ENCODE results near the gene ADARB1. TPM values are rescaled to one million over a fixed set of nuclear protein-coding genes. Genes with fewer than 3 reads are reported as not detected.
"Not testable (repeated sequence)": the region's sequence is repeated elsewhere in the genome, so short reads cannot be mapped to it uniquely, and the experiment has no call there.

ADARB1 gene
- total RNA-seq, 1 experiment from 2014 or later = 5.0 TPM

DNA sequence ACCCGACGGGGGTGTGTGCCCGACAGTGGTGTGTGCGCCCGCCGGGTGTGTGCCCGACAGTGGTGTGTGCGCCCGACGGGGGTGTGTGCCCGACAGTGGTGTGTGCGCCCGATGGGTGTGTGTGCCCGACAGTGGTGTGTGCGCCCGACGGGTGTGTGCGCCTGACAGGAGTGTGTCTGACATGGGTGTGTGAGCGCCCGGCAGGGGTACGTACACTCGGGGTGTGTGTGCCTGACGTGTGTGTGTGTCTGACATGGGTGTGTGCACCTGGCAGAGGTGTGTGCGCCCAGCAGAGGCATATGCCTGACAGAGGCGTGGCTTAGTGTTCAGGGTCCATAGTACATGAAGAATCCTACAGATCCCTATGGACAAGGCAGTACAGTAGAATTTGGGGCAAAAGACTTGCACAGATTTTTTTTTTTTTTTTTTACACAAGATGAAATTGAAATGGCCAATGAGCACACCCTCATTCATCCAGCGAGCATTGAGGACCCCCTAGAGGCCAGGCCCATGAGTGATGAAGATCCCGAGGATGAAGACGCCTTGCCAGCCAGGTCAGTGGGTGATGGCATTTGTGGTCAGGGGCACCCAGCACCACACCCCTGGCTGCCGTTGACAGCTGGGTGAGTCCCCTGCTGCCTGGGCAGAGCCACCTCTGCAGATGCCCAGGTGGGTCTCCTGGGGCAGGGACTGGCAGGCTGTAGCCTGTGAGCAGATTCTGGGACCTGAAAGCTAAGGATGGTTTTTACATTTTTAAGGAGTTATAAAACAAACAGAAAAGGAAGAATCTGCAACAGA, 60.1 kb downstream of the ADARB1 start:
- no peak for DNase-seq (ENCODE audit: low read depth)

DNA sequence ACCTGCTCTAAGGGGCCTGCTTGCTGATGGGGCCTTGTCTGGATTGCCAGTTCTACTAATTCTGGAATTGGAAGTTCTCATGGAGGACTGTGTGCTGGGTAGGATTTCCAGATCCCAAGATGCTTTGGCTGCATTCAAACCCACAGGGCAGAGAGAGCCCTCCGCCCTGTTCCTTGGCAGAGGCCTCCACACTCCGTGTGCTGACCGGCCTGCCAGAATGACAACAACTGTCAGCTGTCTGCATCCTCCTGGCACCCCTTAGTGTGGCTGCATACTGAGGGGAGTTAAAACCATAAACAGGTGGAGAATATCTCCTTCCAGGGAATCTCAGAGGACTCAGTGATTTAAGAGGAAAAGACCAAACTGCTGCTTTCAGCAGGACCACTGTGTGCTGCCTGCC, 60.7 kb downstream of the ADARB1 start:
- no peak for DNase-seq (ENCODE audit: low read depth)

DNA sequence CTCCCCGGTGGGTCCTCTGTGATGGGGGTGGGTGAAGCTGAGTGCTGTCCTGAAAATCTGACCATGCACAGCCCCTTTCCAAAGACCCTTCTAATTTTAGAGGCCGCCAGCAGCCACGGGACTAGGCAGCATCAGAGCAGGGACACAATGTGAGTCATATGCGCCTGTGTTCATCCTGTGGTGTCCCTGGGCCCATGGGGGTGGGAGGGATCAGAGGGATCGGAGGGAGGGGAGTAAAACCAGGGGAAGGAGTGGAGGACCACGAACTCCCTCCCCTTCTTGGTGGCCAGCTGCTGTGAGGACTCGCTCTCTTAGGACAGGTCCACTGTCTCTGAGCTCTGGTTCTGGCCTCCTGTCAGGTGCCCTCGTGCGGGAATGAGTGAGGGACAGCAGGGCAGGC, 61.5 kb downstream of the ADARB1 start:
- peak; percentile 46 for DNase-seq (ENCODE audit: low read depth)

DNA sequence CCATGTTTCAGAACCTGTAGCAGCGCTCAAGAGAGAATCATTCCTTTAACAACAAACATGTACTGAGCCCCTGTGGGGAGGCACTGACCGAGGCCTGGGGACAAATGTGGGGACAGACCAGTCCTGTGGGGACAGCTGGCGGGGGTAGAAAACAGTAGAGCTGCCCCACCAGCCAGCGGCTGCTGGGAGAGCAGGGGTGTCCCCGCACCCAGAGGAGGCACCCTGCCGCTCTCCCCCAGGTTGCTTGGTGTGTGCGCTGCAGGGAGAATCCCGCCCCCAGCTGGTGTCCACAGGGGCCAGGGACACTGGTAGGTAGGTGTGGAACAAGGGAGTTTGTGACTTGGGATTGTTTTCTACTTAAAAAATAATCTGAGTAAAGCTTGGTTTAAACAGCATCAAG, 62.1 kb downstream of the ADARB1 start:
- DNase-seq (ENCODE audit: low read depth) = no peak

- DNase-seq (ENCODE audit: low read depth) = peak; percentile 89
These were observed 62.7 kb downstream of the ADARB1 start for GRCh38 chr21:45136927-45137611.

GRCh38 chr21:45137612-45137937, 63.2 kb downstream of the ADARB1 start:
- no peak for DNase-seq (ENCODE audit: low read depth)

DNA sequence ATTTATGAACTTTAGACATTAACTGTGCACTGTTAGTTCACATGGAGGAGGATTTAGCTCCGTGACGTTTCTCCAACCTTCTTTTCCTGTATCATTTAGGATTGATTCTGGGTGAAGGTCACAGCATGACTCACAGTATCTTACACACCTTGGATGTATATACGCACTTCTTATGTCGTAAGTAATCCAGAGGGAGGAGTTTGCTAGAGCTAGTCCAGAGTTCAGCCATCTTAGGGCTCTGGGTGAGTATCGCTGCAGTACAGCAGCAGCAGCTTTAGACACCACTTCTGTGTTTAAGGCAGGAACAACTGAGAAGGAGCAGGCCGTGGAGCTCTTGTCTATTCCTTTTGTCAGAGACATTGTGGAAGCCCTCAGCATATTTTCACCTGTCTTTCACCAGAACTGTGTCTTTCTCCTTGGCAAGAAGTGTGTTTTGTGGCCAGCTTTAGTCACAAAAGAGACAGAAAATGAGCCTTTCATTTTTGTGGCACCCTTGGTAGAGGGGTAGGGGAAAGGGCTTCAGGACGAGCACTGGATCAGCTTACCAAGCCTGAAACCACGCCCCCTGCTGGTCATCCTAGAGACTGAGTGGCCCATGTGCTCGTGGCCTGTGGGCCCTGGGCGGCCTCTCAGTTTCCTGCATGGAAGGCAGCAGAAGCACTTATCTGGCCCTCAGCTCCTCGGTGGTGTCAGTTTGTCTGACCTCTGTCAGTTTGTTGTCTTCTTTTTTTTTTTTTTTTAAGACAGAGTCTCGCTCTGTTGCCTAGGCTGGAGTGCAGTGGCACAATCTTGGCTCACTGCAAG, 64.0 kb downstream of the ADARB1 start:
- DNase-seq (ENCODE audit: low read depth) = peak; percentile 65

DNA sequence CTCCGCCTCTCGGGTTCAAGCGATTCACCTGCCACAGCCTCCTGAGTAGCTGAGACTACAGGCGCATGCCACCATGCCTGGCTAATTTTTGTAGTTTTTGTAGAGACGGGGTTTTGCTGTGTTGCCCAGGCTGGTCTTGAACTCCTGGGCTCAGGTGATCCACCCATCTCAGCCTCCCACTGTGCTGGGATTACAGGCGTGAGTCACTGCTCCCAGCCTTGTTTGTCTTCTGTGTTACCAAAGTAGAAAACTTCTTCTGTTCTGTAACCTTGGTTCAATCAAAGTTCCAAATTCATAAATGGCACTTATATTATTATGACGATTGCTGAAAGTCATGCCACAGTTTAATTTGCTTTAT, 64.6 kb downstream of the ADARB1 start:
- peak; percentile 33 for DNase-seq (ENCODE audit: low read depth)

DNA sequence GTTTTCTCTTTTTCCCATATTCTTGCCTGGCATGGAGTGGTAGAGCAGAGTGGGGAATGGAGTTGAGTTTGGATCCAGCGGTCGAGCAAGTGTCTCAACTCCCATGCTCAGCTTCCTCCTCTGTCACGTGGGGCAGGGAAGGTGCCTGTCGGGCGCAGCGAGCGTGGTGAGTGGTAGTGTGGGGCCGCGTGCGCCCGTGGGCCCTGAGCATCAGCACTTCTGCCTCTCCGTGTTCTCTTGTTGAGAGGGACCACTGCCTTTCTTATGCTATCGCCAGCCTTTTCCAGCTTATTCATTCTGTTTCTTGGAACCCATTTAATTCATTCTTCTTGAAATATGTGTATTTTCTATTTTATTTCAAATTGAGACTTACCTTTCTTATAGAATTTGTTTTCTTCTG, 65.1 kb downstream of the ADARB1 start:
- no peak for DNase-seq (ENCODE audit: low read depth)

DNA sequence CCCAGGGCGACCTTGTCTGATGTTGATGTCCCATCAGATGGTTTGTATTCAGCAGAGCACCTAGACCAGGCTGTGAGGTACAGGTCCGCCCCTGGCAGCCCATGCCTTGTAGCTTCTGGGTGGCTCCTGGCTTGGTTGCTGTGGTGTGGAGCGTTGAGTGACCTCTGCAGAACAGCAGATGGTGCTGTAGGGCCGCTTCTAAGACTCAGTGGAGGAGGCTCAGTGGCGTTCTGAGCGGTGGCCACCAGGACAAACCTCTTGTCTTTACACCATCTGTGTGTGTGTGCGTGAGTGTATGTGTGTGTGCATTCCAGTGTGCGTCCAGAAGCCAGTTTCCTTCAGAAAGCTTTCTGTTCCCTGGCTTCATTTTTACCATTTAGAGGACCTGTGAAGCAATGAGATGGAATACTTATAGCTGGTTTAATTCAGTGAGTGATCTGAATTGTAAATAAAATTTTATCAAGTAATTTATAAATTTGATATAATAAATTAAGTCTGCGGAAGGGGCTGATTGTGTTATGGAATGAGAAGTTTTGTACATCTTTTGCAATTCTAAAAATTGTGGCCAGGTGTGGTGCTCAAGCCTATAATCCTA, 66.1 kb downstream of the ADARB1 start:
- peak; percentile 91 for DNase-seq (ENCODE audit: low read depth)

DNA sequence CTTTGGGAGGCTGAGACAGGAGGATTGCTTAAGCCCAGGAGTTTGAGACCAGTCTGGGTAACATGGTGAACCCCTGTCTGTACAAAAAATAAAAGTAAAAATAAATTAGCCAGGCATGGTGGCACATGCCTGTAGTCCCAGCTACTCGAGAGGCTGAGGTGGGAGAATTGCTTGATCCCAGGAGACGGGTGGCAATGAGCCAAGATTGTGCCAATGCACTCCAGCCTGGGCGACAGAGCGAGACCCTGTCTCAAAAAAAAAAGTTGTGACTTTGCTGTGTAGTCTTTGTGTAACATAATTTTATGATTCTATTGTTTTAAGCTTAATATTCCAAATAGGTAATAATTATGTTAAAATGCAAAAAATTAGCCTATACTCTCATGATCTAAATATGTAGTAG, 66.6 kb downstream of the ADARB1 start:
- not testable (repeated sequence) for DNase-seq (ENCODE audit: low read depth)

- DNase-seq (ENCODE audit: low read depth) = no peak
These were observed 67.1 kb downstream of the ADARB1 start for GRCh38 chr21:45141507-45141906.

DNA sequence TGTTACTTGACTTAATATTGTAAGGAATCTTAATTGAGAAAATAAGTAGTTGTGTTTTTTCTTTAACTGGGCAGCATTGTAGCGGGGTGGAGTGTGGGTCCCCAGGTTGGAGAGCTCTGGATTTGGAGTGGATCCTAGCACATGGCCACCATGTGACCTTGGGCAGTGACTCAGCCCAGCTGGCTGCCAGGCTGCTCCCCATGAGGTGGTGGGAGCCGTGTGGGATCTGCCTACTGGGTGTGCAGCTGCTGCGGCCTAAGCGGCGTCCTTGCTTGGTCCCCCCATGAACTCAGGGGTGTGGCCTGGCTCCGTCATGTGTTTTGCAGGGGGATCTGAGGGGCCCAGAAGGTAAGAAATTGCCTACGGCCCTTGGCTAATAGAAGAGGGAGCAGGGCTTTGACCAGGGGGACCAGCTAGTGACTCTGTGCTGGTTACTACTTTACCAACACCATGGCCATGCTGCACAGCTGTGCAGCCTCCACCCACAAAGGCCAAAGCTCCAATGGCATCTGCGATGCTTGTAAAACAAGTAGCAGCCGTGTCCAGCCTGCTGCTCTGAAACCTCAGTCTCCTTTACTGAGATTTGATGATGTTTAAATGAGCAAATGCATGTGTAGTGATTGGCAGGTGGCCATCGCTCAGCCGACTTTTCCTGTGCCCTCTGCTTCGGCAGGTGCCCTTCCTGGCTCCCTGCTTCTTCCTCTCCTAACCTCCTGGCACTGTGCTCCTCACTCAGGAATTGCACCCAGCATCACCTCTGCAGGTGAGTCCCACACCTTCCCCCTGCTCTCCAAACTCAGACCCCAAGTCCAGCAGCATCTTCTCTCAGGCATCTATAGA, 68.3 kb downstream of the ADARB1 start:
- DNase-seq (ENCODE audit: low read depth) = peak; percentile 75

- DNase-seq (ENCODE audit: low read depth) = no peak
These were observed 69.5 kb downstream of the ADARB1 start for GRCh38 chr21:45143855-45144254.

- DNase-seq (ENCODE audit: low read depth) = no peak
These were observed 70.8 kb downstream of the ADARB1 start for GRCh38 chr21:45145146-45145545.

DNA sequence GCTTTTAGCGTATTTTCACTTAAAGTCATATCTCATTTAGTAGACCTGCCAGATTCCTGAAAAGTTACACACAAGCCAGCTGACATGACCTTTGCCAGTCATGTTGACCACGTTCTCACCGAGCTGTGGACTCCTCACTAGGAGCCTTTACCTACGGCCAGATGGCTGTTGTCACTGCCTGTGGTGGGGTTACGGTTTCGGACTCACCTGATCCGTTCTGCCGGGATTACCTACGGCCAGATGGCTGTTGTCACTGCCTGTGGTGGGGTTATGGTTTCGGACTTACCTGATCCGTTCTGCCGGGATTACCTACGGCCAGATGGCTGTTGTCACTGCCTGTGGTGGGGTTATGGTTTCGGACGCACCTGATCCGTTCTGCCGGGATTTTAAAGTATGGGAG, 71.5 kb downstream of the ADARB1 start:
- DNase-seq (ENCODE audit: low read depth) = not testable (repeated sequence)

DNA sequence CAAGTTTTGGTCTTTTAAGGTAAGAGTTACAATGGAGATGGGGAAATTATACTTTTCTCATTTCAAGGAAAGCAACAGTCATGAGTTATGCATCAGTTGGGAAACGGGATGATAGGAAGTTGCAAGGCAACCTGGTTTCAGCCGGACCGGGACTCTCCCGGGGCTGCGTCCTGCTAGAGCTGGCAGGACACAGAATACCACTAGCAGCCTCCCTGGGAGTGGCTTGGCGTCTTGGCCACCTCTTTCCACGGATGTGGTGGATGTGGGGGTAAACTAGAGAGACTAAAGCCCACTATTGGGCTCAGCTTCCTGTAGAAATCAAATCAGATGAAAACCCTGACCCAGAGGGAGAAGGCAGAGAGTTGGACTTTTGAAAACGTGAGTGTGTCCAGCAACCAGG, 71.9 kb downstream of the ADARB1 start:
- no peak for DNase-seq (ENCODE audit: low read depth)

GRCh38 chr21:45146801-45147200, 72.4 kb downstream of the ADARB1 start:
- DNase-seq (ENCODE audit: low read depth) = no peak

DNA sequence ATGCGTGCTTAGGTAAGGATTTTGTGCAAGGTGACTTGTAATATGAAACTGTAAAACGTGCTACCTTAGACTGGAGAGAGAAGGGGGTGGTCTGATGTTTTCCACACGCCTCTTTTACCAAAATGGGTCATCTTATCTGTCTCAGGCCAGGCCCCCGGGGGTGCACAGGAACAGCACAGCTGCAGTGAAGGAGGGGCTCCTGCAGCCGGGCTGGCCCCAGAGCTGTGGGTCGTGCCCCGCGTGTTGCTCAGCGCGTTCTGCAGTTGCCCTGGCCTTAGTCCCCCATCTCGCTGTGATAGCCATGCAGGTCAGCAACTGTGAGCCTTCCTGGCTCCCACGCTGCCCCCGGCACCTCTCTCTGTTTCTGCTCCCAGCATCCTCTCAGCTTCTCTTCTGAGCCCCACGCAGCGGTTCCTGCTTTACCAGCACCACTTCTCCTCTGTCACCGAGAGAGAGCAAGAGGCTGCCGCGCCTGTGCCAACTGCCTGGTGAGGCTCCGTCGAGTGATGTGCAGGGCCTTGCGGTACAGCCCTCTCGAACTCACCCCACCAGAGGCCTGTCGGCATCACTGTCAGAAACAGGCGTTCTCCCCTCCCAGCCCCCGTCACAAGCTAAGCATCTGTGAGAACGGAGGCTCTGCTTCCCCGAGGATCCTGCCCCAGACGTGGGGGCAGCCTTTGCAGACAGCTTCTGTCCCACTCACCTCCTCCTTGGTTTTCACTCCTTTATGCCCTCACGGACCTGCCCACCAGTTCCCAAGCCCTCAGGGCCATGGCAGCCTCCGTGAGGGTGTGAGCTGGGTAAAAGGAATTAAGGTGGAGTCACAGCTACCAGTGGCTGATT, 73.3 kb downstream of the ADARB1 start:
- peak; percentile 25 for DNase-seq (ENCODE audit: low read depth)

DNA sequence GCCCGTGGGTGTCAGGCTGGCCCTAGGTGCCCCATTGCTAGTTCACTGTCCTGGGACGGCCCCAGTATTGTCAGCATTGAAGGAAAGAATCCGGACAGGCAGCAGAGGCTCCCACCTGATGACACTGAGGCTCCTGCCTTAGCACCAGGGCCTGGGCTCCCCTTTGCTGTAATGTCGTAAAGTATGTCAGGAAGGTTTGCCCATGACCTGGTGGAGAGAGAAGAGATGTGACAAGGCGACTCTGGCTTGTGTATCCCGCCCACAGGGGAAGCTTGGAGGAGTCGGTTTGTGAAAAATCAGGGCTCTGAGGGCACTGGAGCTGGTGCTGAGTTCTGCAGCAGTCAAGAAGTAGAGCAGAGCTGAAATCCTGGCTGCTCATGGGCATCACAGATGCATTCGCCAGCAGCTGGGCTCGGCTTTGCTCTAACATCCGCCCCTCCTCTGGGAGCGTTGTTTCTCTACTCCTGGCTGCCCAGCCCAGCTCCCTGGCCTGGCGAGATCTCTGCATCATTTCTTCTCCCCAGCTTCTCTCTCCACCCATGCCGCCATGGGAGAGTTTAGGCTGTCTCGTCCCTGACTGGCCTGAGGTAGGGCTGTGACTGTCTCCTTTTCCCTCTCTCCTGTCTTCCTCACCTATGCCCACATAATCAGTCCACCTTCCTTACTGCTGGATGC, 74.1 kb downstream of the ADARB1 start:
- no peak for DNase-seq (ENCODE audit: low read depth)
